ENCODE results near the gene SWAP70.

Gene SWAP70

GRCh38 chr11:9761441-9761945 lies 97.6 kb downstream of the SWAP70 start:
- Histone ChIP-seq H3K9ac (no peak overlapping the region), H4K20me1 (ENCODE audit: insufficient read depth) (no peaks in the 10 kb centered on the region), H3K4me1 (ENCODE audit: low read depth, poor library complexity, severe bottlenecking) (peaks cover 18% of the 10 kb centered on the region), H3K27ac (no peak overlapping the region), H3K4me2 (no peak overlapping the region), H3K4me3 (IDR thresholded peaks at IDR 0.05; ENCODE audit: insufficient read depth, low read depth, low read length) (no peak overlapping the region), H3K36me3 (ENCODE audit: insufficient read depth) (no peaks in the 10 kb centered on the region), H3K79me2 (ENCODE audit: insufficient read depth, low read depth) (no peaks in the 10 kb centered on the region), H2AFZ (ENCODE audit: low read depth) (no peak overlapping the region), H3K27me3 (ENCODE audit: insufficient read depth, low read depth) (no peaks in the 10 kb centered on the region)
- TF ChIP-seq CTCF (conservative IDR thresholded peaks at IDR 0.05; ENCODE audit: low read depth, low read length), result no peak

DNA sequence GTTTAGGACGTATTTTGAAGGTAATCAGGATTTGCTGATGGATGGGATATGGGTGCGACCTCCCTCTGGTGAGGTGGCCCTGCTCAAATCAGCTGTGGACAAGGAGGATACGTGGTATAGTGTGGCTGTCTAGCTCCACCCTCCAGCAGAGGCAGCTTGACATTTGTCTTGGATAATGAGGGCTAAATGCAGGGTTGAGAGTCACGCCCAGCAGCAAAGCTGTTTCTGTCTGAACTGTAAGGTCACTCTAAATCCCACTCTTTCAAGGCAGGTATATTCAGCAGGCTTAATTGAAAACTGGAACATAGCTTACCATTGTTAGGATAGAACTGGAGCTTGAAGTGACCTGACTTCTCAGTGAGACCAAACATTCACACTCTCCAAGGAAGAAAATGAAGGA lies 98.7 kb downstream of the SWAP70 start:
- TF ChIP-seq CTCF (conservative IDR thresholded peaks at IDR 0.05; ENCODE audit: low read depth, low read length), result no peak
- no peak overlapping the region for H3K9ac ChIP-seq
- H4K20me1 ChIP-seq (ENCODE audit: insufficient read depth), result no peaks in the 10 kb centered on the region
- no peak overlapping the region for H2AFZ ChIP-seq (ENCODE audit: low read depth)
- no peak overlapping the region for H3K27ac ChIP-seq
- no peaks in the 10 kb centered on the region for H3K27me3 ChIP-seq (ENCODE audit: insufficient read depth, low read depth)
- peaks cover 15% of the 10 kb centered on the region for H3K4me1 ChIP-seq (ENCODE audit: low read depth, poor library complexity, severe bottlenecking)
- H3K4me2 ChIP-seq, result no peak overlapping the region
- H3K79me2 ChIP-seq (ENCODE audit: insufficient read depth, low read depth), result no peaks in the 10 kb centered on the region
- no peaks in the 10 kb centered on the region for H3K36me3 ChIP-seq (ENCODE audit: insufficient read depth)
- H3K4me3 ChIP-seq (IDR thresholded peaks at IDR 0.05; ENCODE audit: insufficient read depth, low read depth, low read length), result no peak overlapping the region

DNA sequence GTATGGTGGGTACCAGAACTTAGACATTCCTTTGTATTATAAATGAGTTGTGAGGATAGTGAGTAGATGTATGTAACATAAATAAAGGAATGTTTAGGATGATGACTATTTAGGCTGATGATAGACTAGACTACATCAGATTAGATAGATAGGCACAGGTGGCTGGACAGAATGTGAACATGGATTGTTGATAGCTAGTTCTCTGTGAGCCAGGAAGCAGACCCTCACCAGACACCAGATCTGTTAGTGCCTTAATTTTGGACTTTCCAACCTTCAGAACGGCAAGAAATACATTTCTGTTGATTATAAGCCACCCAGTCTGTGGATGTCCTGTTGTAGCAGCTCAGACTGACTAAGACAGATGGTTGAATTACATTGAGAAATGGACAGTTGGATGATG lies 99.4 kb downstream of the SWAP70 start:
- Histone ChIP-seq H3K27ac (no peak overlapping the region), H3K4me1 (ENCODE audit: low read depth, poor library complexity, severe bottlenecking) (peaks cover 11% of the 10 kb centered on the region), H4K20me1 (ENCODE audit: insufficient read depth) (no peaks in the 10 kb centered on the region), H3K27me3 (ENCODE audit: insufficient read depth, low read depth) (no peaks in the 10 kb centered on the region), H3K4me3 (IDR thresholded peaks at IDR 0.05; ENCODE audit: insufficient read depth, low read depth, low read length) (no peak overlapping the region), H3K36me3 (ENCODE audit: insufficient read depth) (no peaks in the 10 kb centered on the region), H2AFZ (ENCODE audit: low read depth) (no peak overlapping the region), H3K4me2 (no peak overlapping the region), H3K9ac (no peak overlapping the region), H3K79me2 (ENCODE audit: insufficient read depth, low read depth) (no peaks in the 10 kb centered on the region)
- no peak for TF ChIP-seq CTCF (conservative IDR thresholded peaks at IDR 0.05; ENCODE audit: low read depth, low read length)

- H3K4me2 ChIP-seq, result no peak overlapping the region
- H3K36me3 ChIP-seq (ENCODE audit: insufficient read depth), result no peaks in the 10 kb centered on the region
- no peaks in the 10 kb centered on the region for H3K79me2 ChIP-seq (ENCODE audit: insufficient read depth, low read depth)
- H3K27me3 ChIP-seq (ENCODE audit: insufficient read depth, low read depth), result no peaks in the 10 kb centered on the region
- no peak overlapping the region for H3K27ac ChIP-seq
- no peak overlapping the region for H2AFZ ChIP-seq (ENCODE audit: low read depth)
- TF ChIP-seq CTCF (conservative IDR thresholded peaks at IDR 0.05; ENCODE audit: low read depth, low read length), result no peak
- H4K20me1 ChIP-seq (ENCODE audit: insufficient read depth), result no peaks in the 10 kb centered on the region
- H3K4me3 ChIP-seq (IDR thresholded peaks at IDR 0.05; ENCODE audit: insufficient read depth, low read depth, low read length), result no peak overlapping the region
- H3K9ac ChIP-seq, result no peak overlapping the region
- H3K4me1 ChIP-seq (ENCODE audit: low read depth, poor library complexity, severe bottlenecking), result no peaks in the 10 kb centered on the region
These were observed 101.6 kb downstream of the SWAP70 start for GRCh38 chr11:9765320-9766101.

Measured in KMS-11 (cell line).